Measurements from ENCODE around the gene LANCL1. TPM values are rescaled to one million over a fixed set of nuclear protein-coding genes. Genes with fewer than 3 reads are reported as not detected.

Gene LANCL1
- total RNA-seq, 1 donor from 2014 or later: 36.8 TPM

- intact Hi-C loops (cut with micrococcal nuclease): no loop called here
These were observed 77.0 kb downstream of the LANCL1 start for GRCh38 chr2:210399440-210400041.

GRCh38 chr2:210392469-210392881, 84.1 kb downstream of the LANCL1 start:
- intact Hi-C loops (cut with micrococcal nuclease): no loop called here

GRCh38 chr2:210389856-210390255, 86.7 kb downstream of the LANCL1 start:
- intact Hi-C loops (cut with micrococcal nuclease): no loop called here

GRCh38 chr2:210388148-210388547, 88.4 kb downstream of the LANCL1 start:
- intact Hi-C loops (cut with micrococcal nuclease): no loop called here

- intact Hi-C loops (cut with micrococcal nuclease): no loop called here
These were observed 89.5 kb downstream of the LANCL1 start for GRCh38 chr2:210387074-210387473.

Other genes with a start within 250 kb of the LANCL1 start
- not detected in 2 replicates for gene MYL1, start 161.6 kb downstream of the LANCL1 start, total RNA-seq
- gene CPS1, start 79.8 kb upstream of the LANCL1 start, total RNA-seq: 0.34 and 0.61 TPM in 2 replicates

Data from T-helper 1 cell treated with Interleukin-12 subunit alpha and Interleukin-12 subunit beta and Interleukin-4 antibody, amounts not matched to agents 30 ng/mL and 1 ng/mL, for 36 hours (primary cell).